Activated B cell treated with CpG ODN at 0.5 μM for 24 hours (primary cell): ENCODE data around the gene XPNPEP1. TPM values are rescaled to one million over a fixed set of nuclear protein-coding genes. Genes with fewer than 3 reads are reported as not detected.

Experiments used
- ATAC-seq: fragments of 200-7000 bp; cut with Tn5 transposase; one replicate; pipeline ENCODE4 v1.10.0; 2021; ENCODE audit warnings: low read depth, mild to moderate bottlenecking, moderate library complexity
- CTCF ChIA-PET: fragments of 350-600 bp; sonication (Branson Sonifier 250); formaldehyde crosslinking; loops from one replicate; lab custom pipeline; 2021; ENCODE audit warnings: antibody characterized with exemption; lab: Charles Lee
- POLR2A ChIA-PET: fragments of 350-600 bp; sonication (Branson Sonifier 250); formaldehyde crosslinking; loops from one replicate; lab custom pipeline; 2021; ENCODE audit warnings: antibody characterized with exemption; lab: Charles Lee
- DNase-seq: peaks from one replicate; pipeline ENCODE4 v3.0.0; 2022
- H3K27ac Mint-ChIP-seq: one replicate; pipeline ENCODE4 v1.8.0; 2020; ENCODE audit warnings: mixed read lengths
- H3K27me3 Mint-ChIP-seq: one replicate; pipeline ENCODE4 v1.8.0; 2021; ENCODE audit warnings: mixed read lengths
- H3K36me3 Mint-ChIP-seq: one replicate; pipeline ENCODE4 v1.8.0; 2021; ENCODE audit warnings: low read depth, mixed read lengths
- H3K4me1 Mint-ChIP-seq: one replicate; pipeline ENCODE4 v1.8.0; 2021; ENCODE audit warnings: mixed read lengths
- H3K4me3 Mint-ChIP-seq: one replicate; pipeline ENCODE4 v1.8.0; 2020; ENCODE audit warnings: mild to moderate bottlenecking, mixed read lengths
- H3K9me3 Mint-ChIP-seq: one replicate; pipeline ENCODE4 v1.8.0; 2020; ENCODE audit warnings: mixed read lengths
- intact Hi-C: fragments of 100-400 bp; cut with micrococcal nuclease; formaldehyde crosslinking; loops from one replicate; pipeline ENCODE4 v1.15.1; 2024
- total RNA-seq: library from RNA; stranded (reverse); gene quantifications from 2 replicates; pipeline ENCODE4 v1.2.3, GENCODE V29; 2022
- TF ChIP-seq, protein P1 (sequence below): fragments of 200-600 bp; IDR thresholded peaks from one replicate; pipeline ENCODE4 v1.8.0; 2022; ENCODE audit warnings: antibody characterized with exemption, mild to moderate bottlenecking

The XPNPEP1 gene
- total RNA-seq, 1 donor from 2014 or later, result 70.6 TPM

- TF ChIP-seq, protein P1, sequence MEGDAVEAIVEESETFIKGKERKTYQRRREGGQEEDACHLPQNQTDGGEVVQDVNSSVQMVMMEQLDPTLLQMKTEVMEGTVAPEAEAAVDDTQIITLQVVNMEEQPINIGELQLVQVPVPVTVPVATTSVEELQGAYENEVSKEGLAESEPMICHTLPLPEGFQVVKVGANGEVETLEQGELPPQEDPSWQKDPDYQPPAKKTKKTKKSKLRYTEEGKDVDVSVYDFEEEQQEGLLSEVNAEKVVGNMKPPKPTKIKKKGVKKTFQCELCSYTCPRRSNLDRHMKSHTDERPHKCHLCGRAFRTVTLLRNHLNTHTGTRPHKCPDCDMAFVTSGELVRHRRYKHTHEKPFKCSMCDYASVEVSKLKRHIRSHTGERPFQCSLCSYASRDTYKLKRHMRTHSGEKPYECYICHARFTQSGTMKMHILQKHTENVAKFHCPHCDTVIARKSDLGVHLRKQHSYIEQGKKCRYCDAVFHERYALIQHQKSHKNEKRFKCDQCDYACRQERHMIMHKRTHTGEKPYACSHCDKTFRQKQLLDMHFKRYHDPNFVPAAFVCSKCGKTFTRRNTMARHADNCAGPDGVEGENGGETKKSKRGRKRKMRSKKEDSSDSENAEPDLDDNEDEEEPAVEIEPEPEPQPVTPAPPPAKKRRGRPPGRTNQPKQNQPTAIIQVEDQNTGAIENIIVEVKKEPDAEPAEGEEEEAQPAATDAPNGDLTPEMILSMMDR, result no peak
- ChIA-PET POLR2A (interaction anchor here (0.7 to 1.3 kb wide), 2 partner anchors 269 to 362 kb away, joined by 4 to 11 read pairs; no protein-coding TSS in a partner anchor), CTCF (no interaction called here)
- intact Hi-C loops, result no loop called here
- DNase-seq (no peak), ATAC-seq (no peak)
- Mint-ChIP-seq H3K4me1 (no peaks in the 10 kb centered on the region), H3K36me3 (no peaks in the 10 kb centered on the region), H3K27ac (no peak overlapping the region), H3K9me3 (no peaks in the 10 kb centered on the region), H3K27me3 (peaks cover 12% of the 10 kb centered on the region), H3K4me3 (no peak overlapping the region)
Measured at GRCh38 chr10:109933984-109934565, 10.8 kb upstream of the XPNPEP1 start.

GRCh38 chr10:109932968-109933367 lies 9.7 kb upstream of the XPNPEP1 start:
- intact Hi-C loops, result no loop called here
- DNase-seq, result no peak
- peaks cover 12% of the 10 kb centered on the region for H3K27me3 Mint-ChIP-seq
- CTCF ChIA-PET, result interaction anchor here (0.7 kb wide), 1 partner anchor 235 kb away, joined by 3 read pairs; no protein-coding TSS in a partner anchor
- no peaks in the 10 kb centered on the region for H3K9me3 Mint-ChIP-seq
- POLR2A ChIA-PET, result interaction anchor here (1.3 kb wide), 1 partner anchor 363 kb away, joined by 4 read pairs; no protein-coding TSS in a partner anchor
- TF ChIP-seq, protein P1, result no peak
- H3K4me1 Mint-ChIP-seq, result no peaks in the 10 kb centered on the region
- ATAC-seq, result no peak
- H3K4me3 Mint-ChIP-seq, result no peak overlapping the region
- H3K36me3 Mint-ChIP-seq, result no peaks in the 10 kb centered on the region
- H3K27ac Mint-ChIP-seq, result no peak overlapping the region

DNA sequence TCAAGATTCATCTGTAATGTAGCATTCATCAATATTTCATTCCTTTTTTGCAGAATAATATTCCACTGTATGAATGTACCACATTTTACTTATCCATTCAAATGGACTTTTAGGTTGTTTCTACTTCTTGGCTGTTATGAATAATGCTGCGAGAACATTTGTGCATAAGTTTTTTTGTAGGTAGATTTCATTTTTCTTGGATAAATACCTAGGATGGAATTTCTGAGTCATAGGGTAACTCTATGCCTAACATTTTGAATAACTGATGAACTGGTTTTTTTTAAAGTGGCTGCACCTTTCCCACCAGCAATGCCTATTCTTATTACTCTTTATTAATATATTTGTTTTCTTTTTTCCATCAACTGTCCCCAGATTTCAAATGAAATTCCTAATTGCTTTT lies 9.1 kb upstream of the XPNPEP1 start:
- intact Hi-C loops, result no loop called here
- peaks cover 12% of the 10 kb centered on the region for H3K27me3 Mint-ChIP-seq
- no peak overlapping the region for H3K27ac Mint-ChIP-seq
- no peak overlapping the region for H3K4me3 Mint-ChIP-seq
- H3K36me3 Mint-ChIP-seq, result no peaks in the 10 kb centered on the region
- DNase-seq (no peak), ATAC-seq (no peak)
- CTCF ChIA-PET, result no interaction called here
- TF ChIP-seq, protein P1, result no peak
- POLR2A ChIA-PET, result no interaction called here
- H3K4me1 Mint-ChIP-seq, result no peaks in the 10 kb centered on the region
- no peaks in the 10 kb centered on the region for H3K9me3 Mint-ChIP-seq

- ChIA-PET CTCF (interaction anchor here (0.7 kb wide), 1 partner anchor 671 kb away, joined by 4 read pairs; no protein-coding TSS in a partner anchor), POLR2A (no interaction called here)
- H3K4me3 Mint-ChIP-seq, result no peak overlapping the region
- no peak for DNase-seq
- H3K36me3 Mint-ChIP-seq, result no peaks in the 10 kb centered on the region
- no peak overlapping the region for H3K27ac Mint-ChIP-seq
- no peaks in the 10 kb centered on the region for H3K4me1 Mint-ChIP-seq
- ATAC-seq, result no peak
- intact Hi-C loops, result no loop called here
- TF ChIP-seq, protein P1, result no peak
- peaks cover 14% of the 10 kb centered on the region for H3K27me3 Mint-ChIP-seq
- H3K9me3 Mint-ChIP-seq, result no peaks in the 10 kb centered on the region
Measured at GRCh38 chr10:109931163-109931562, 7.9 kb upstream of the XPNPEP1 start.

- H3K27ac Mint-ChIP-seq, result no peak overlapping the region
- ATAC-seq, result no peak
- TF ChIP-seq, protein P1, result no peak
- no peaks in the 10 kb centered on the region for H3K9me3 Mint-ChIP-seq
- intact Hi-C loops, result no loop called here
- no peak overlapping the region for H3K4me3 Mint-ChIP-seq
- POLR2A ChIA-PET, result no interaction called here
- no peaks in the 10 kb centered on the region for H3K4me1 Mint-ChIP-seq
- no peaks in the 10 kb centered on the region for H3K36me3 Mint-ChIP-seq
- CTCF ChIA-PET, result no interaction called here
- H3K27me3 Mint-ChIP-seq, result peaks cover 13% of the 10 kb centered on the region
- DNase-seq, result no peak
Measured at GRCh38 chr10:109929501-109930219, 6.3 kb upstream of the XPNPEP1 start.
